Effector memory CD4-positive, alpha-beta T cell (primary cell): ENCODE data around the gene PDXK.

Experiments used
- DNase-seq, 3 donors: peaks; one replicate each; pipeline ENCODE4 v3.0.0-alpha.2; 2020
- H3K27ac ChIP-seq: 2 replicates; pipeline ENCODE4 v1.7.0; 2013; ENCODE audit warnings: mild to moderate bottlenecking, low read length, moderate library complexity; ENCODE audit not compliant: insufficient read depth, poor library complexity, severe bottlenecking
- H3K27me3 ChIP-seq: replicated peaks from 2 replicates; pipeline ENCODE4 v1.7.0; 2013; ENCODE audit warnings: mild to moderate bottlenecking, low read length; ENCODE audit not compliant: insufficient read depth, control insufficient read depth, poor library complexity, severe bottlenecking
- H3K36me3 ChIP-seq: 2 replicates; pipeline ENCODE4 v1.7.0; 2013; ENCODE audit warnings: mild to moderate bottlenecking, low read length, moderate library complexity; ENCODE audit not compliant: control insufficient read depth, insufficient read depth
- H3K4me1 ChIP-seq: 2 replicates; pipeline ENCODE4 v1.7.0; 2013; ENCODE audit warnings: low read length, mild to moderate bottlenecking; ENCODE audit not compliant: control insufficient read depth, insufficient read depth, poor library complexity, severe bottlenecking
- H3K4me3 ChIP-seq: 2 replicates; pipeline ENCODE4 v1.7.0; 2013; ENCODE audit warnings: low read length, low read depth, mild to moderate bottlenecking; ENCODE audit not compliant: insufficient read depth, poor library complexity, severe bottlenecking
- H3K9me3 ChIP-seq: 2 replicates; pipeline ENCODE4 v1.7.0; 2013; ENCODE audit warnings: mild to moderate bottlenecking, low read length, moderate library complexity; ENCODE audit not compliant: control insufficient read depth

The PDXK gene

DNA sequence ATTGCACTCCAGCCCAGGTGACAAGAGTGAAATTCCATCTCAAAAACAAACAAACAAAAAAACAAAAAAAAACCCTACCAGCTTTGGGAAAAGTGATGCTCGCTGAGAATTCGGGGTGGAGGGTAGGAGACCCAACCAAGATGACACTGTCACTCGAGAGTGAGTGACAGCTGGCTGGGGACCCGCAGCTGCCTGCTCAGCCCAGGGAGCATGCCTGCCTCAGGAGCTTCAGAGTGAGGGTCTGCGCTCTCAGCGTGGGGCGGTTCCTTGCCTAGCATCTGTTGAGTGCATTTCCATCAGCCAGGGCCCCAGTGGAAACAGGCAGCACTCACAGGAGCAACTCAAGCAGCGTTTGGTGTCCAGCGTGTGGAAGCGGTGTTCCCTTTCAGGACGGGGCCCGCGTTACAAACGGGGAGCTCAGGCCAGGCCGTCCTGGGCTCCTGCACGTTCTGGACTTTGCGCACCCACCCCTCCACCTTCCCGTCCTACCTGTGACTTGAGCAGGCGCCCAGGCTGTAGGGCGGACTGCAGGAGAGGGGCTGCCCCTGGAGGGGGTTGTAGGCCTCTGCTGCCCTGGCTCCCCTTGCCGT lies 51.2 kb downstream of the PDXK start:
- Histone ChIP-seq H3K4me3 (no peak overlapping the region), H3K9me3 (no peaks in the 10 kb centered on the region), H3K27ac (no peak overlapping the region), H3K4me1 (peaks cover 8% of the 10 kb centered on the region), H3K36me3 (peaks cover 16% of the 10 kb centered on the region), H3K27me3 (no peaks in the 10 kb centered on the region)
- no peak for DNase-seq

DNA sequence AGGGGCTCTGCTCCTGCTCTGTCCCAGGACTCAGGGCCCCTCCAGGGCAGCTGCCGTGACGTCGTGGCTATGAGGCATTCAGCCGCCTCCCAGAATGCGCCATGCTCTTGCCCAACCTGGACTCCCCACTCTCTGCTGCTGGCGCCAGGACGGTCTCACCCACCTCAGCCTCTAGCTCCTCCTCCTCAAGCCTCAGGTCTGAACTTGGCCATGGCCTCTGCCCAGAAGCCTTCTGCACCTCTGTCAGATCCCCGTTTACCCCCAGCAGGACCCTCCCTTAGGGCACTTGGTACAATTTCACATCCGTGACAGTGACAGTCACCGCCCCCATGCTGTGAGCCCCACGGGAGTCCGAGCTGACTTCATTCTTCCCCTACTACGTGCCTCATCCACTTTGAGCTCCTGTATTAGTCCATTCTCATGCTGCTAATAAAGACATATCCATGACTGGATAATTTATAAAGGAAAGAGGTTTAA lies 52.3 kb downstream of the PDXK start:
- Histone ChIP-seq H3K4me3 (no peak overlapping the region), H3K4me1 (peaks cover 11% of the 10 kb centered on the region), H3K27me3 (no peaks in the 10 kb centered on the region), H3K36me3 (peaks cover 16% of the 10 kb centered on the region), H3K27ac (no peak overlapping the region), H3K9me3 (no peaks in the 10 kb centered on the region)
- DNase-seq: no peak

DNA sequence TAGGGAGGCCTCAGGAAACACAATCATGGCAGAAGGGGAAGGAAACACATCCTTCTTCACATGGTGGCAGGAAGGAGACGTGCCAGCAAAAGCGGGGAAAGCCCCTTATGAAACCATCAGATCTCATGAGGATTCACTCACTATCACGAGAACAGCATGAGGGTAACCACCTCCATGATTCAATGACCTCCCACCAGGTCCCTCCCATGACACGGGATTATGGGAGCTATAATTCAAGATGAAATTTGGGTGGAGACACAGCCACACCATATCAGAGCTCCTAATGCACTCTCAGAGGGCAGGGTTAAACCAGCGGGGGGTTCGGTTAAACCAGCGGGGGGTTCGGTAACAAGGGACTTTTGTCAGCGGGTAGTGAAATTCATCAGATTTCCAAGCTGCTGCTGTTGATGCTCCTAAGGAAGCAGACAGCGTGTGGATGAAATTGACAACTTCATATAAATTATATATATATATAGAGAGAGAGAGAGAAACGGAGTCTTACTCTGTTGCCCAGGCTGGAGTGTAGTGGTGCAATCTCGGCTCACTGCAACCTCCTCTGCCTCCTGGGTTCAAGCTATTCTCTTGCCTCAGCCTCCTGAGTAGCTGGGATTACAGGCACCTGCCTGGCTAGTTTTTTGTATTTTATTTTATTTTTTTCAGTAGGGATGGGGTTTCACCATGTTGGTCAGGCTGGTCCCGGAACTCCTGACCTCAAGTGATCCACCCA lies 52.9 kb downstream of the PDXK start:
- peaks cover 11% of the 10 kb centered on the region for H3K4me1 ChIP-seq
- no peak overlapping the region for H3K4me3 ChIP-seq
- H3K27me3 ChIP-seq: no peaks in the 10 kb centered on the region
- no peaks in the 10 kb centered on the region for H3K9me3 ChIP-seq
- no peak for DNase-seq
- peaks cover 16% of the 10 kb centered on the region for H3K36me3 ChIP-seq
- H3K27ac ChIP-seq: no peak overlapping the region

DNA sequence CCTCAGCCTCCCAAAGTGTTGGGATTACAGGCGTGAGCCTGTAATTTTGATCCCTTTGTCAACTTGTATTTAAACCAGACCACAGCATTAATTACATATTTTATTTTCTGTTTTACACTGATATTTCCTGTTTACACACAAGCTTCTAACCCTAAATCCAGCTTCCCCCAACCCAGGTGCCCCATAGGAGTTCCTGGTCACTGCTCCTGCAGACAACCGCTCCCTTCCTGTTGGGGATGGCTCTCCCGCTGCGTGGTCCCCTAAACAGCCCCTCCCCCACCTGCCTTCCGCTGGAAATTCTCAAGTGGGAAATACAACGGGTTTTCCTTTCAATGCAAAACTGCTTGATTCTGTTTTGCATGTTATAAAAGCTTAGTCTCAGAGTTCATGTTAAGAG lies 53.5 kb downstream of the PDXK start:
- H3K4me1 ChIP-seq: peaks cover 11% of the 10 kb centered on the region
- no peaks in the 10 kb centered on the region for H3K27me3 ChIP-seq
- H3K36me3 ChIP-seq: peaks cover 16% of the 10 kb centered on the region
- H3K9me3 ChIP-seq: no peaks in the 10 kb centered on the region
- no peak for DNase-seq
- no peak overlapping the region for H3K27ac ChIP-seq
- no peak overlapping the region for H3K4me3 ChIP-seq

DNA sequence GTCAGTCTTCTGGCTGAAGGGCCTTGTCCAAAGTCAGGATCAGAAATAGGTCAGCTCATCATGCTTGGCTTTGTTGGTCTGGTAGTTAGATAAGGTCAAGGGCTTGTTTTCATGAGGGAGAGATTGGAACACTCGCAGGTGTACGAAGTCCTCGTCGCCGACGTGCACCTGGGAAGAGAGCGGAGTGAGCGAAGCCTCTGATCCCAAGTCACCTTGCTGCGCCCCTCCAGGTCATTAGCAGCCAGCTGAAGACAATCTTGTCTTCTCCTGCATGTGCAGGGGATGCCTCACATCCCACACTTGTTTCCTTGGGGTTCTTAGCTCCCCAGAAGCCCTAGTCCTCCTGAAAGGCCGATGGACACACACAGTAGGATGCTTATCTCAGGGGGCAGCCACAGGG lies 55.2 kb downstream of the PDXK start:
- H3K36me3 ChIP-seq: peaks cover 16% of the 10 kb centered on the region
- H3K9me3 ChIP-seq: no peaks in the 10 kb centered on the region
- peaks cover 18% of the 10 kb centered on the region for H3K4me1 ChIP-seq
- DNase-seq: no peak
- no peak overlapping the region for H3K27ac ChIP-seq
- H3K27me3 ChIP-seq: no peaks in the 10 kb centered on the region
- no peak overlapping the region for H3K4me3 ChIP-seq

DNA sequence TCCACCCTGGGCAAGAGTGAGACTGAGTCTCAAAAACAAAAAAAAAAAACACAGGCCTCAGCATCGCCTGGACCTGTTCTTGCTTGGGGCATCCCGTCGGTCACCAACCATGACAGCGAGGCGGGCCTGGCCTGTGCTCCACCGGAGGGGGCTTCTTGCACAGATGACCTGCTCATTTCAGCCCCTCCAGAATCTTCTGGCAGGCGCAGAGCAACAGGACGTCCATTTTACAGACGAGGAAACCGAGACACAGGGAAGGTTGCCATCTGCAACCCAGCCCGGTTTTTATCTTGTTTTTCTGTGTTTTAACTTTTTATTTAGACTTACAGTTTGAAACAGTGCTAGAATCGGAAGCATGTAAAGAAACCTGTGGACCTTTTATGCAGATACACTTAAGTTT lies 56.3 kb downstream of the PDXK start:
- peak overlapping the region; percentile 94 for H3K4me3 ChIP-seq
- H3K9me3 ChIP-seq: no peaks in the 10 kb centered on the region
- no peak for DNase-seq
- peaks cover 18% of the 10 kb centered on the region for H3K4me1 ChIP-seq
- no peaks in the 10 kb centered on the region for H3K27me3 ChIP-seq
- peak overlapping the region; percentile 70 for H3K27ac ChIP-seq
- H3K36me3 ChIP-seq: peaks cover 16% of the 10 kb centered on the region

DNA sequence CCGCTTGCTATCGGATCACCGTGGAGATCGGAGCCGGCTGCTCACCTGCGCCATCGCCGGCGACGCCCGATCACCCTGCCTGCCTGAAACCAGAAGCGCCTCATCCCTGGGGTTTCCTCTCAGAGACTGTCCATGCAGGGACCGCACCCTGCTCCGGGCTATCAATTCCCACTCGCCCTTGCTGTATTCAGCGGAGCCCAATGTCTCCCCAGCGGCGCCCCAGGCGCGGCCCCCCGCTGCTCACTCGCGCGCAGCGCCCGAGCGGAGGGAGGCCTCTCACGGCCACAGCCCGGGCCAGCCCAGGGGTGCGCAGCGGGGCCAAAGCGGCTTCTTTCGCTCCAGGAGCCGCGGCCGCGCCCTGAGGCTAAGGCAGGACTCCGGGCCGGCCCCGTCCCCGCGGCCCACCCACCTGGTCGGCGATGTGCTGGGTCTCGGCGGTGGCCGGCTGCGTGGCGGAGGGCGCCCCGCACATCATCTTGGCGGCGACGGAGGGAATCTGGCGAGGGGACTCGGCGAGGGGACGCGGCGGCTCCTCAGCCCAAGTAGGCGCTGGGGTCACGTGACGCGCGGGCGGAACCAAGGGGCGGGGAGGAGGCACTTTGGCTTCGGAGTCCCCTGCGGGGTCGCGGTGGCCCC lies 57.0 kb downstream of the PDXK start, which contains the start of gene CSTB:
Gene CSTB (minus strand): TSS at position 514 of the 636 bp plus-strand sequence. CDS start 39 bp downstream, at position 475.
- H3K27me3 ChIP-seq: no peaks in the 10 kb centered on the region
- H3K4me1 ChIP-seq: peaks cover 18% of the 10 kb centered on the region
- H3K27ac ChIP-seq: peak within 1 kb of the TSS; percentile 70
- peaks cover 16% of the 10 kb centered on the region for H3K36me3 ChIP-seq
- H3K4me3 ChIP-seq: peak within 1 kb of the TSS; percentile 94
- no peaks in the 10 kb centered on the region for H3K9me3 ChIP-seq
- peak; percentile 64 to 84 (median 80) for DNase-seq

DNA sequence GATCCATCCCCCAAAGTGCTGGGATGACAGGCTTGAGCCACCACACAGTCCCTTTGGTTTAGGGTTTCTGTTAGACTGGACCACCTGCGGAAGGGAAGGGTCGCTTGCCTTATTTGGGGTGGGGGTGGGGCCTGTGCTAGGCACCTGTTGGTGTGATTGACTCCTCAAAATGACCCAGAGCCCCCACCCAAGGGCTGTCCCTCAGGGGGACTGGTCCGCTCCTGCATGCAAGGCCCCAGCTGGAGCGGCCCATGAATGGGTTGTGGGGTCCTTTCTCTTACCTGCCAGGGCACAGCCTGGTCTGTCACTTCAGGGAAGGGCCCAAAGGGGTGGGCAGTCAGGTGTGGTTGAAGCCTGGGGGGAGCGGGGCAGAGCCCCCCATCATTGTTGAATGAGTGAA lies 59.0 kb downstream of the PDXK start:
- Histone ChIP-seq H3K27me3 (no peaks in the 10 kb centered on the region), H3K36me3 (peaks cover 15% of the 10 kb centered on the region), H3K4me3 (no peak overlapping the region), H3K27ac (no peak overlapping the region), H3K9me3 (no peaks in the 10 kb centered on the region), H3K4me1 (peaks cover 18% of the 10 kb centered on the region)
- DNase-seq: no peak

DNA sequence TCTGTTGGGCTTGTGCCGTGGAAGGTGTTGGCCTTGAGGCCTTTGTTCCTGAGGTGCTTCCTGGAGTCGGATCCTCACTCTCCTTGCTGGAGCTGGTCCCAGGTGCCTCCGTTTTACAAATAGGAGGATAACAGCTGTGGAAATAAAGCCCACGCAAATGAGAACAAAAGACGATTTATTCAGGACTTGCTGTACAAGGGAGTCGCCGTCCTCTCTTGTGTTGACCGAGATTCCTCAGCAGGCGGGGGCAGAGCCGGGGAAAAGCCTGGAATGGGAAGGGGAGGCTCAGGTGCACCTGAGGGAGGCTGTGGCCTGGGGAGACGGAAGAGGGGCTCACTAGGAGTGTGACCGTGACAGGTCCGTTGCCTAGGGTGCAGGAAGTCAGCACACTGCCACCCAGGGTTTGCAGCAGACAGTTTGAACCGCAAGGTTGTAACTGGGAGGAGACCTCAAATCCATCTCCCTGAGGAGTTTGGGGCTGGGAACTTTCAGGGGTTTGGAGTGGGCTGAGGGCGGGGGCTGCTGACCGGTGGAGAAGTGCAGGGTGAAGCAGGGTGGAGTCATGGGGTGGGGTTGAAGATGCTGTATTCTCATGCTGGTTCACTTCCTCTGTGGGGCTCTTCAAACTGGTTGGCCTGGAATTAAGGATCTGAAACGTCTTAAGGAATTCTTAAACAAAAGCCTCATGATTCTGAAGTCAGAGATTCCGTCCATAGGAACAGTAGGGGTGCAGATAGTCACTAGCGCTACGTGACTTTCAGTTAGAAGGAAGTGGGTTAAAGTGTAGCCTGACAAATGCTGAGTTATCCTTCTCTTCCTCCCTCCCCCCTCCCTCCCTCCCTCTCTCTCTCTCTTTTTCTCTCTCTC lies 59.8 kb downstream of the PDXK start:
- no peaks in the 10 kb centered on the region for H3K9me3 ChIP-seq
- H3K36me3 ChIP-seq: peaks cover 7% of the 10 kb centered on the region
- DNase-seq: no peak
- H3K4me1 ChIP-seq: peaks cover 18% of the 10 kb centered on the region
- no peaks in the 10 kb centered on the region for H3K27me3 ChIP-seq
- no peak overlapping the region for H3K4me3 ChIP-seq
- H3K27ac ChIP-seq: no peak overlapping the region
